HG02870 (cell line): ENCODE measurements around the gene SBF1.
"Not testable (repeated sequence)": the region's sequence is repeated elsewhere in the genome, so short reads cannot be mapped to it uniquely, and the experiment has no call there.

Experiments used
- ATAC-seq: cut with Tn5 transposase; IDR thresholded peaks from one replicate; pipeline ENCODE4 v1.9.1; 2021; ENCODE audit warnings: mild to moderate bottlenecking, moderate library complexity; ENCODE audit not compliant: unreplicated experiment

The SBF1 gene

GRCh38 chr22:50435291-50436014, 39.4 kb downstream of the SBF1 start:
- no peak for ATAC-seq

GRCh38 chr22:50434849-50435248, 40.0 kb downstream of the SBF1 start:
- no peak for ATAC-seq

GRCh38 chr22:50432877-50433510, 41.8 kb downstream of the SBF1 start:
- not testable (repeated sequence) for ATAC-seq

GRCh38 chr22:50432131-50432876, 42.5 kb downstream of the SBF1 start:
- no peak for ATAC-seq

GRCh38 chr22:50425179-50425916, 49.5 kb downstream of the SBF1 start:
- ATAC-seq = no peak

GRCh38 chr22:50423956-50424355, 50.9 kb downstream of the SBF1 start:
- no peak for ATAC-seq

GRCh38 chr22:50422961-50423815, 51.6 kb downstream of the SBF1 start:
- ATAC-seq = no peak

GRCh38 chr22:50422046-50422445, 52.8 kb downstream of the SBF1 start:
- no peak for ATAC-seq

GRCh38 chr22:50420581-50420980, 54.3 kb downstream of the SBF1 start:
- ATAC-seq = no peak

- ATAC-seq = no peak
These were observed 54.8 kb downstream of the SBF1 start for GRCh38 chr22:50420015-50420414.

- no peak for ATAC-seq
These were observed 55.7 kb downstream of the SBF1 start for GRCh38 chr22:50419116-50419515.

- no peak for ATAC-seq
These were observed 56.2 kb downstream of the SBF1 start for GRCh38 chr22:50418624-50419023.

- ATAC-seq = no peak
These were observed 57.2 kb downstream of the SBF1 start for GRCh38 chr22:50417411-50418210.

GRCh38 chr22:50416996-50417395, 57.8 kb downstream of the SBF1 start:
- no peak for ATAC-seq

- no peak for ATAC-seq
These were observed 59.4 kb downstream of the SBF1 start for GRCh38 chr22:50415426-50415825.

GRCh38 chr22:50414476-50415248, 60.2 kb downstream of the SBF1 start:
- no peak for ATAC-seq

GRCh38 chr22:50408954-50409353, 65.9 kb downstream of the SBF1 start:
- ATAC-seq = not testable (repeated sequence)

- no peak for ATAC-seq
These were observed 66.5 kb downstream of the SBF1 start for GRCh38 chr22:50408311-50408710.
